ENCODE results near the gene ARHGEF28.

ARHGEF28 gene

DNA sequence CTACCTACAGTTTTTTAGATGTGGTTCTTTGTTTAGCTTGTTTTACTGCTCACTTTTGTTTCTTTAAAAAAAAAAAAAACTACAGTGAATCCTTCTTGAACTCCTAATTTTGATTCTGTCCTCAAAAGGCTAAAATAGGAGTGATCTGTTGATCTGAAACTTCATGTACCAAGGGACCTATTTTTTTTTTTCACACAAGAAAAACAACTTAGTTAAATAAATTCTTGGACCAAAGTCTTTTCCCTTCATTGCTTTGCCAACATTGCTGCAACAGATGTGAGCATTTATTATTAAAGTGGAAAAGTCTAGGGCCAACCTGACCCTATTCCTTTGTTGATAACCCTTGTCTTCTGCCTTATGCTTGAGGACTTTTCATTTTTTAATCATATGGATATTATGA is 236.8 kb downstream of the ARHGEF28 start:
- DNase-seq = no peak

DNA sequence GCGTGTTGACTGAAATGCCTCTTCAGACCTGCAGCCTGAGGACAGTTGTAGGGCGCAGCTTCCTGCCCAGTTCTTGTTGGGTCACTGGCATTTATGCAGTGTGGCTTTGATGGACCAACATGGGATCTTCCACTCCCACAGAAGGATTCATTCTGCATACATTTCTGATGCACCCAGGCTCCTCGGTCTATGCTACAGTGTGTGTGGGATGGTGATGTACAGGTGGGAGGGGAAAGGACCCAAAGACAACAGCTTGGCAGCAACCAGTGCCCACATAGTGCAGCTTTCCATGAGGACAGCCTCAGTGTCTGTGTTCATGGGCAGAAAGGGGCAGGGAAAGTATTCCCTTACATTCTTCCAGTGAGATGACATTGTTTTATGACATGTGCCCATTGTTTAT is 237.9 kb downstream of the ARHGEF28 start:
- no peak for DNase-seq

DNA sequence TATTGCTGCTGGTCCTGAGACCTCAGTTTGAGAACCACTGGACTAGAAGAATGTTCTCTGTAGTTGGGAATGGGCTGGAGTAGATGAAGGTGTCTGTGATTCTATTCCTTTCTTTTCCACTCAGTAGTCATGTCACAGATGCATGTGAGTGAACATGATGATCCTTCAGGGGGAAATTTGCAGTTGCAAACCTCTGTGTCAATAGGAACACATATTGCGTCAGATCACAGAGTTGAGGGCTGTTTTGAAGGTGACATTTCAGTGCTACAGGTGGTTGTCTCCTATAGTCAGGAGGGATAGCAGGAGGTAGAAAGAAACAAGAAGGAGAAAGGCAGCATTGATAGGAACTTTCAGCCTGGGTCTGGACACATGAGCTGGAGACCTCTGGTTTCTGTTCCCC is 239.3 kb downstream of the ARHGEF28 start:
- no peak for DNase-seq

DNA sequence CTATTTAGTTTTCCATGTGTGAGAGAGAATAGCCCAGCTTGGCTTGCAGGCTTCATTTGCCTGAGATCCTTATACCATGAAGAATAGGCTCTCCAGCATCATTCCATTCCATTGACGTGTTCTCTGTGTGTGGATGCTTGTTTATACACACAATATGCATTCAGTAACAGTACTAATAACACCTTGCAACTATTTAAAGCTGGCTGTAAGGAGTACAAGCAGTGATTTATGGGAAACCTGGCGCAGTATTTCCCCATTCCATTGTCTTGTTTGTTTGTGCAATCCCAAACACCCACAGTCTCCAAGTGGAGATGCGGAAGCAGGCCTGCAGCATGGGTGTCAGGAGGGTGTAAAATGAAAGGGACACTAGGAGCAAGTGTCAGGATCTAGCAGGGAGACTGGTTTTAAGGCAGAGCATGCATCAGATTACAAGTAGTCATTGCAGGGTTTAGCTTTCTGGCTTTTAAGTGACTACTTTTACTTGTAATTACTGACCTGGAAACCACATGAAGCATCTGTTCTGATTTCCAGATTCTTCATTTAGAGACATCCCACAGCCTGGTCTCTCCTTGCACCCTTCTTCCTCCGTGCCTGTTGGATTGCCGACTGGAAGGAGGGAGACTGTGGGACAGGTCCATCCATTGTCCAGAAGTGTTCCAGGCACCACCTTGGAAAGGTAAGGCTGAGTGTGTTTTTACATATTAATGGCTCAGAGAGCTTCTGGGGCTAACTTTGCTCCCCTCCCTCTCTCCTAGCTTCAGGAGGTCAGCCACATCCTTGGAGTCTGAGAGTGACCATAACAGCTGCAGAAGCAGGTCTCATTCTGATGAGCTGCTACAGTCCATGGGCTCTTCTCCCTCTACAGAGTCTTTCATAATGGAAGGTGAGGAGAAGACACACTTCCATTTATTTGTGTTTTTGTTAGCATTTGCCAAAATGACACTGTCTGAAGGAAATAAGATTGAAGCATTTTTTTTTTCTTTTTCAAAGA is 241.6 kb downstream of the ARHGEF28 start:
- DNase-seq = no peak

DNA sequence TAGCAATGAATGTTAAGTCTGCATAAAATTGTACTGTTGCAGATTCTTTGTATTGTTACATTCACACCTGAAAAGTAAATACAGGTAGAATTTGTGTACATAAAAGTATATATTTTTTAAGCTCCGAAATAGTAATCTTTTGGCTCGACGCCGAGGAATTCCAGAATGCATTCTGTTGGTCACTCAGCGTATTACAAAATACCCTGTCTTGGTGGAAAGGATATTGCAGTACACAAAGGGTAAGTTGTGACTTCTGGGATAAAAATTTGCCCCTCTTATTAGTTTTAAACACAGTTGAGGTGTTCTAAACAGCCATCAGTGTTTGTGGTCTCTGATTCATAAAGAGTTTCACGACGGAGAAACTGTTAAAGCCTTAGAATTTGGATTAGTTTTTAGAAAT is 257.6 kb downstream of the ARHGEF28 start:
- no peak for DNase-seq

DNA sequence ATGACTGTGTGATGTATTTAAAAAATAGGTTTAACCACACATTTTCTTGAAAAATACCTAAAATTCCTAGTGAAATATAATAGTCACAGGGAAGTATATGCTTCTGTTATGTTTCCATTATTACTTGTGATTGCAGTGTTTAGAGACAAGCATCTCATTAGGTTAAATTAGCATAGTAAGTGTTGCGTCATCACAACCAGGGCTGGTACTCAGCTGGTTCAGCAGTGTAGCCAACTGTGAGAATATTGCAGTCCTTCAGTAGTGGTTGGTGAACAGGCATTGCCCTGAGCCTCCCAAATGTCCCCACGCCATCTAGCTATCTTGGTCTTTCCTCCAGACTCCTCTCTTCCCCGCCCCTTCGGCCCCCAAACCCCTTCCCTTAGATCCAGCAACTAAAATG is 261.7 kb downstream of the ARHGEF28 start:
- DNase-seq = no peak

DNA sequence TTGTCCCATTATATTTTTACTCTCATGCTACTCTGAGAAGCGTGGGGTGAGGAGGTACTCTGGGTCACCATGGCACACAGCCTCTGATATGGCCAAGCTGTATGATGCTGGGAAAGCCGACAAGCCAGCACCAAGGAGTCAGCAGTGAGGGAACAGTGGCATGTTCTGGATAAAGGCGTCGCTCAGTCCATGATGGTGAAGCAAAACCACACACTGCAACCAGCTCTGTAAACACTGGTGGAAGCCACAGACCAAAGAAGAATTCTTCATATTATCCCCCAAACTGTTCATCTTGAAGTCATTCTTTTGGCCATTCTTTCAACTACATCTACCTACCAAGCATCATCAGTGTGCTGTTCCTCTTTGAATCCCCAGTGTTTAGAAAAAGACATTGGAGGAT is 264.6 kb downstream of the ARHGEF28 start:
- no peak for DNase-seq

DNA sequence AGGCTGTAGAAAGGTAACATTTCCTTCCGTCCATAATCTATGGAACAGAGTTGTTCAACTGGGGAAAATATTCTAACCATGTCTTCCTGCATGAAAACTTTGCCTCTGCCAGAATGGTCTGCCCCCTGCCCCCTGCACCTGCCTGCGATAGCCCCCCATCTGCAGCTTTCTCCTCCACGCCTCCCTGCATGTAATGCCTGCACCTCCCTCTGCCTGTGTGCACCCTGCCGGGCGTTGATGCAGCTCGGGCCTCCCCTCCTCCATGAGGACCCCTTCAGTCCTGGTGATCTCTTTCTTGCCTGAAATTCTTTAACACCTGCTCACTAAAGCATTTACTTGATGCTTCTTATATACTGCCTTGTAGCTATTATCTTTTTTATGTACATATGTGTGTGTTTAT is 266.2 kb downstream of the ARHGEF28 start:
- no peak for DNase-seq

DNA sequence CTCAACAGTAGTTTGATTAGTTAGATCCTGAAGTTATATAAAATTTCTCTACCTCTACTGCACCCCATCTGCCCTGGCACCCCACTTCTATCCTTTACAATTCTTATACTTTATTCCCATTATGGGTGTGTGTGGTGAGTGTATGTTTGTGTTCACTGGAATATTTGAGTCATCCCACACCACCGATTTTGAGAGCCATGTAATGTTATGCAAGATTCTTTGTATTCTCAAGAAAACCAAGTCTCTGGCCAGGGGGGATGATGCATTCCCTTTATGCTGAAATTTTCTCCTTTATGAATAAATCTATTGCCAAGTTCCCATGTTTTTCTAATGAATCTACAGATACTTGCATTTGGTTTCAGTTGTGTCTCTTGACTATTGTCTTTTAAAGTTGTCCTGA is 266.8 kb downstream of the ARHGEF28 start:
- no peak for DNase-seq

DNA sequence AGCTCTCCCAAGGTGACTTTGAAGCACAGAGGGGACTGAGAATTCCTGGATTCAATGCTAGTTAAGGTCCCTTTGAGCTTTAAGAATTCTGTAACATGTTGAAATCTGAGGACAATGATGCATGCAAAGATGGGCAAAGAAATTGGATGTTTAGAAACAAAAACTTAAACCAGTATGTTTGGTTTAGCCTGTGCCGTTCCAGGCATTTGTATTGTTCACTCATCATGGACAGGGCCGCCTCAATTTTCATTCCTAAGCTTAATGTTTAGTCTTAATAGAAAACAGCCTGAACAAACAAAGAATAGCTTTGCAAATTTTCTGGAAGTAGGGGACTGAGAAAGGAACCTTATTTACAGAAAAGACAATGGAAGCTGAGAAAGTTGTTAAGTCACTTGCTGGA is 267.8 kb downstream of the ARHGEF28 start:
- DNase-seq = no peak

DNA sequence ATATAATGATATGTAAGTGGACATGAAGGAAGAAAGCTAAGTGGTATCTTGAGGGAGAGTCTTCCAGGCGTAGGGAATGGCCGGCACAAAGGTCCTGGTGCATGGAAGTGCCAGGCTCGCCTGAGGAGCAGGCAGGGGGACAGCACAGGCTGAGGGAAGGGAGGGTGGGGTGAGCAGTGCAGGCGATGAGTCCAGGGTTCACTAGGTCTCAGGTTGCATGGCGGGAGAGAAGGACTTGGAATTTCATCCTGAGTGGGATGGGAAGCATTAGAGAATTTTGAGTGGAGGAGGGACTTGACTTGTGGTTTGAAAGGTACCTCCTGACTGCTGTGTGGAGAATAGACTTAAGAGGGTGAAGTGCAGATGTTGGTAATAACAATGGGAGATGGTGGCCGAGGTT is 268.9 kb downstream of the ARHGEF28 start:
- DNase-seq = no peak

DNA sequence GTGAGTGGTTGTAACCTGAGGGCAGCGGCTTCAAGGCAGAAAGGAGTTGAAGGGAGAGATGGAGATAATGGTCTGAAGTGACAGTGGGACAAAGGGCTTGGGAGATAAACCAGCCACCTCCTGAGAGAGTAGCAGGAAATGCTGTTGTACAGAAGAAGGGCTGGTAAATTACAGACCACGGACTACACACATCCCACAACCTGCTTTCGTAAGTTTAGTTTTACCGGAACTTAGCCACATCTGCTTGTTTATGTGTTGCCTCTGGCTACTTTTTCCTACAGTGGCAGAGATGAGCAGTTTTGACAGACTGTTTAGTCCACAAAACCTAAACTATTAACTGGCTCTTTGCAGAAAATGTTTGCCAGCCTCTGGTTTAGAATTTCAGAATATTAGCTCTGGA is 269.5 kb downstream of the ARHGEF28 start:
- DNase-seq = no peak

DNA sequence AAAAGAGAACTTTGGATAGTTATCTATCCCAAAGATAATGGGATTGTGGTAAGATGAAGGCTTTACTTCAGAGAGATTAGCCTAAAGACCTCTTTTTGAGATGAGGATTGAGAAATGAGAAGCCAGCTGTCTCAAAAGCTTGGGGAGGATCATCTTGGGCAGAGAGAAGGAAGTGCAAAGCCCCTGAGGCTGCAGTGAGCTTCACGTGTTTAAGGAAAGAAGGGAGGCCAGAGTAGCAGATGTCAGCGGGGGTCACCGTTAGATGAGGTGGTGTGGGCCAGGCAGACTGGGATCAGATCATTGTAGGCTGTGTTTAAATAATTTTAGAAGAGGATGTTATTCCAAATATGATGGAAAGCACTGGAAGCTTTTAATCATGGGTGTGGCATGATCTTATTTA is 270.1 kb downstream of the ARHGEF28 start:
- no peak for DNase-seq

DNA sequence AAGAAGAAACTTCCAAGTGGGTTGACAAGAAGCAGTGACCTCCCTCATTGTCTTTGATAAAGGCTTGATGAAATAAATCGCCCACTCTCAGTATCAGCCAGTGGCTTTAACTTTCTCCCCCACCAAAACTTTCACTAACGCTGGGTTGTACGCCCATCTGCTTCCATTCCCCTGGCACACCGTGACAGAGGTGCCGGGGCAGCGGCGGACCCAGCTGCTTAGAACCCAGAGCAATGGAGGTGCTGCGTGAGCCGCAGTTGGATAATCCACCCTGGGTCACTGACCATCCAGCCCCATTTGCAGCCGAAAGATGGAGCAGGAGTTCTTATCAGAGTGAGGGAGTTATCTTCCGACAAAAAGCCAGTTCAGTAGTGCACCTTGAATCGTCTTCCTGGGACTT is 270.7 kb downstream of the ARHGEF28 start:
- no peak for DNase-seq

DNA sequence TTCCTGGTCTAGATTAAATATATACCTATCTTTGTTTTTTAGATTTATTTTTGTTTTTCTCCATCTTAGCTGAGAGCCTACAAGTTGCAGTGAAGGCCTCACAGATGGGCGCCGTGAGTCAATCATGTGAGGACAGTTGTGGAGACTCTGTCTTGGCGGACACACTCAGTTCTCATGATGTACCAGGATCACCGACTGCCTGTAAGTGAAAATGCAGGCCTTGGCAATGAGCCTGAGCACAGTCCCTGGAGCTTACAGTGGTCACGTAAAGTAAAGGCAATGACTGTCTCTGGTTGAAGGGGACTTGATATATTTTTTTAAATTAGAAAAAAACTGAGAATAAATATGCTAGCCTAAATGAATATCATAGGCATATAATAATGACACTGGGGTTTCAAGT is 271.9 kb downstream of the ARHGEF28 start:
- DNase-seq = no peak

DNA sequence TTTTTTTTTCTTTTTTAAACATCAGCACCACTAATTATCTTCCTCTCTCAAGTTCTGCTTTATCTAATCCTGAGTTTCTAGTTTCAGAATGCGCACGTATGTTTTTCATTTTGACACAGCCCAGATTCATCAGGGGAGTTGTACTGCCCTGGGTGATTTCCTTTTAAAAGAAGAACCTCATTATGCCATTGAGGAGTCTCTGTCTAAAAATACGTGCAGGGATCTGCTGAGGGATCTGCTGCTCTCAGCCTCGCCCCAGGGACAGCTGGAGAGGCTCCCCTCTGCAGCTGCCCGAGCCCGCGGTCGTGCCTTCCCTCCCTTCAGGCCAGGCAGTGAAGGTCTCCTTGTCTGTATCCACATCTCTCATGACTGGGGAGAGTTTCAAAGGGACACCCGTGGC is 273.1 kb downstream of the ARHGEF28 start:
- no peak for DNase-seq

DNA sequence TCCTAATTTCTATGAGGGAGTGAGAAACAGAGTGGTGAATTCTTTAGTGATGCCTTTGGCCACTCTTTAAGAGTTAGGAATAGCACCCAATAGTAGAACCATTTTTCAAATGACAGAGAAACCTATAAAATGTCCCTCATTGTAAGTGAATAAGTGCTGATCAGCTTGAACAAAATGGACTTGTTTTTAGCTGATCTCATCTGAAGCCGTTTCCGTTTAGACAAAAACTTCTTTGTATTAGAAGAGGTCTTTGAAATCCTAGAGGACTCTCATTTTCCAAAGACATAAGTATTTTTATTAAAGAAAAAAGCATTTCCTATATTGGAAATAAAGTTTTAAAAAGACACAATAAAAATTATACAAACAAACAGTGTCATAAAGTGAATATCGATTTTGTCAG is 273.9 kb downstream of the ARHGEF28 start:
- DNase-seq = no peak

DNA sequence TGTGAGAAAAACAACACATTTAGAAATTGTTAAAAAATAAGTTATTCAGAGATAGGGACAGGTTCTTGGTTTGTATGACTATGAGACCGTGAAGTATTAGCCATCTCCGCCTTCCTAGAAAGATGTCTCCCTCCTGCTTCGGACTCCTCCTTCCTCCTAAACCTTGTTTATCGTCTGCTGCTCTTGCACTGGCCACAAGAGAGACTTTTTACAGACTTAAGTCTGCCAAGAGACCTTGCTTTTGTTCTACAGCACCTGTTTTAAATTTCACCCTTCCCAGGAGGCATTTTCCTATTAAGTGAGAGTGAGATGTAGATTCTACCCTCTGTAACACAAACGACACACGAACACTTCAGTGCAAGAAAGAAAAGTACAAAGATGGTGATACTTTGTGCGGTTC is 274.6 kb downstream of the ARHGEF28 start:
- DNase-seq = no peak

DNA sequence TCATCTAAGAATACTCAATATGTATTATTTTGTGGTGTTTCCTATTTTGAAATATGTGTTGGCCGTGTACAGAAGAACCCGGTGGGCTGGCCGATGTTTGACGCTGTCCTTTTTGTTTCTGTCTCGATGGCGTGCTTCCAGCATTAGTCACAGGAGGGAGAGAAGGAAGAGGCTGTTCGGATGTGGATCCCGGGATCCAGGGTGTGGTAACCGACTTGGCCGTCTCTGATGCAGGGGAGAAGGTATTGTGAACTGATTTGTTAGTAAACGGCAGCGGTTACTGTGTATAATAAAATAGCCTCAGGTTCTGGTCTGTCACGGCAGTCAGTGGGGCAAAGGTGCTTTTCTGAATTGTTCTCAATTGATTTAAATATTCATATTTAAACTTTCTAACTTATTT is 275.0 kb downstream of the ARHGEF28 start:
- DNase-seq = no peak

DNA sequence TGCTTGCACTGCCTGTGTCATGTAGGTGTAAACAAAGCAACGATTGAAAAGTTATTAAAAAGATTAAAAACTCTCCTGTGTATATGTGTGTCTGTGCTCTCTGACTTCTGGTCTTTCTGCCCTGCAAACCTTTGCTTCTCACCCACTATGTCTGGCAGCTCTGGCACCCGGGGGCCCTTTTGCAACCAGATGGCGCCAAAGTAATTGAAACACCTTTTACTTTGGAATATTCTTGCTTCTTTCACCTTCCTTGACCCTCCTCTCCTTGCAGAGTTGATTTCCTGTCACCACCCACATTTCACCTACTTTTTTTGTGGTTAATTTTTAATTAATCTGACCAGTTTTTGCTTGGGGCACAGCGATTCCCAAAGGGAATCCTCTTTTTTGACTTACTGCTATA is 275.5 kb downstream of the ARHGEF28 start:
- no peak for DNase-seq

DNA sequence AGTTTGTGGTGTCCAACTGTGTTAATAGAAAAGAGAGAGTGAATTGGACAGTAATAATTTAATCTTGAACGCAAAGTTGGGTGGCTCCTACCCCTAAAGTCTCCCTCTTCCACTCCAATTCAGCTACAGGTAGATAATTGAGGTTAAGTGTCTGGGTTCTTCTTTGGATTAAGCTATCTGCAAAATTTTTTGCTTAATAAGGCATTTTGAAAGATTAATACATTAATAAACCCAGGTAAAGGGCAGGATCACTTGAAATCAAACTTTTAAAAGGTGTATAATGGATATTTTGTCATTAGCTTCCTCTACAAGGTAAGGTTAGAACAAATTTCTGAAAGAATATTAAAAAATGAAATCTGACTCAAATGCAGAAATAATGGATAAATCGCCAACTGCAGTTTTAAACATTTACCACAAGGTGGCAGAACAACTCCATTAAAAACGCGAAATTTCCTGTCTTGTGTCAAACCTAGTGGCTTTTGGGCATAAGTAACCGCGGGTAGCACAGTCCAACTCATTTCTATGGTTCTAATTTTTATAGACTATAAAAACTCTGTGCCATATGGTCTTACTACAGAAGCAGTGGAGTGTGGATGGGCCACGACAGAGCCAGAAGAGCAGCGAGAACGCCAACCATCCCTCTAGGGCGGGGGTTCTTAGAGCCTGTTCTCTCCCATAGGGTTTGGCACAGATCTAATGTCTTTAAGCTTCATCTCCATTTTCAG is 276.5 kb downstream of the ARHGEF28 start:
- DNase-seq = peak; percentile 29

DNA sequence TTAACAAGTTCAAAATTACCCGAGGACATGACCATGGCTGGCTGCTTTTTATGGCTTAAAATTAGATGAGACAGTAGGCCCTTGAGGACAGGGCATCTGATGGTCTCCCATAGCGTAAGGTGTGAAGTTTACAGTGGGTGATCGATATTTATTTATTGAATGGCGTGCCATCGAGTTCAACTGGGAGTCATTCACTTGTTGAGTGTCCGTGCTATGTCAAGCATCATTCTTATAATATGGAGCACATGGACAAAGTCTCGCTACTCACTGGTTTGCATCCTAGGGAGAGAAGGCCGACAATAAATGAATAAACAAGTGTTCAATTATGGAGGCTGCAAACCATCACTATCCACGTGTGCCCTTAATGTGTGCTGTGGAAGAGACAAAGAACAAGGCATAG is 277.2 kb downstream of the ARHGEF28 start:
- no peak for DNase-seq

DNA sequence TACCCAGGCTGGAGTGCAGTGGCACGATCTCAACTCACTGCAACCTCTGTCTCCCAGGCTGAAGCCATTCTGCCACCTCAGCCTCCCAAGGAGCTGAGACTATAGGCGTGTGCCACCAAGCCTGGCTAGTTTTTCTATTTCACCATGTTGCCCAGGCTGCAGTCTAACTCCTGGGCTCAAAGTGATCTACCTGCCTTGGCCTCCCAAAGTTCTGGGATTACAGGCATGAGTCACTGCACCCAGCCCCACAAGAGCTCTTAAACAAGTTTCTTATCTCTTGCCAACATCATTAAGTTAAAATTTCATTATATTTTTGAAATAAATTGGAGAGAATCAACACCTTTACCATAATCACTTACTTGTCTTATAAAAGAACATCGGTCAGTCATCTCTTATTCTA is 280.3 kb downstream of the ARHGEF28 start:
- no peak for DNase-seq

DNA sequence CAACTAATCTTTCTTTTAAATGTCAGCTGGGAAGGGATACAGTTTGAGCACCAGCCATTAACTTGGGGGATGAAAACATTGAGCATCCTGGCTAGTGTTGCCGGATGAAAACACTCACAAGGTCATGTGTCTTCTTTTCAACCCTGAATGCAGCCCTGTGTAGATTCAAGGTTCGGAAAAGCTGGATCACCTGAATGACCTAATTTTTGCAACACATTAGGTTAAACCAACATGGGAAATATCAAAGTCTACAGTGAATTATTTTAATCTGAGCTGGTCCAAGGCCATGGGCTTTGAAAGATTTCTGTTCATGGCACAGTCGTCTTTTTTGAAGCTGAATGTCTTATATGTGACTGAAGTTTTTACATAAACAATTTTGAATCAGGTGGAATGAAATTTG is 281.2 kb downstream of the ARHGEF28 start:
- no peak for DNase-seq

All from NCI-H526 treated with DMSO at 0.1 percent for 48 hours (cell line).